ENCODE measurements around the gene KCNH5.
A peak's percentile ranks its signal among the peaks of the same experiment; 100 is the strongest.

The KCNH5 gene

GRCh38 chr14:63051992-63052391 is 6.7 kb upstream of the KCNH5 start:
- TF ChIP-seq CTCF (IDR thresholded peaks at IDR 0.05; ENCODE audit: low read length, missing control alignments) = no peak
- peak; percentile 14 for DNase-seq (ENCODE audit: low read depth)
- H3K4me3 ChIP-seq (replicated peaks; ENCODE audit: low read depth, low read length) = no peak overlapping the region

GRCh38 chr14:63051301-63051700 is 6.0 kb upstream of the KCNH5 start:
- no peak for TF ChIP-seq CTCF (IDR thresholded peaks at IDR 0.05; ENCODE audit: low read length, missing control alignments)
- no peak overlapping the region for H3K4me3 ChIP-seq (replicated peaks; ENCODE audit: low read depth, low read length)
- no peak for DNase-seq (ENCODE audit: low read depth)

- no peak for TF ChIP-seq CTCF (IDR thresholded peaks at IDR 0.05; ENCODE audit: low read length, missing control alignments)
- no peak overlapping the region for H3K4me3 ChIP-seq (replicated peaks; ENCODE audit: low read depth, low read length)
Observed at GRCh38 chr14:63050694-63051093, 5.4 kb upstream of the KCNH5 start.

GRCh38 chr14:63046339-63047268 is 1.3 kb upstream of the KCNH5 start:
- TF ChIP-seq CTCF (IDR thresholded peaks at IDR 0.05; ENCODE audit: low read length, missing control alignments) = no peak
- peak overlapping the region; percentile 42 for H3K4me3 ChIP-seq (replicated peaks; ENCODE audit: low read depth, low read length)
- no peak for DNase-seq (ENCODE audit: low read depth)

More at GRCh38 chr14:63050694-63051093, 5.4 kb upstream of the KCNH5 start:
- DNase-seq (ENCODE audit: low read depth) = no peak

GRCh38 chr14:63045612-63046320 is 508 bp upstream of the KCNH5 start:
- peak overlapping the region; percentile 42 for H3K4me3 ChIP-seq (replicated peaks; ENCODE audit: low read depth, low read length)
- peak; percentile 29 for DNase-seq (ENCODE audit: low read depth)
- no peak for TF ChIP-seq CTCF (IDR thresholded peaks at IDR 0.05; ENCODE audit: low read length, missing control alignments)

- H3K4me3 ChIP-seq (replicated peaks; ENCODE audit: low read depth, low read length) = no peak overlapping the region
- peak; percentile 43 for TF ChIP-seq CTCF (IDR thresholded peaks at IDR 0.05; ENCODE audit: low read length, missing control alignments)
- DNase-seq (ENCODE audit: low read depth) = peak; percentile 84
Observed at GRCh38 chr14:63039866-63040265, 5.4 kb downstream of the KCNH5 start.

Measured in fibroblast of pulmonary artery (primary cell).